ENCODE results near the gene GRK7. TPM values are rescaled to one million over a fixed set of nuclear protein-coding genes. Genes with fewer than 3 reads are reported as not detected.

The GRK7 gene
- total and polyA plus RNA-seq, 2 of the 13 experiments (the other 11 are each of a cell fraction or from before 2014, with no cell fraction given): not detected

DNA sequence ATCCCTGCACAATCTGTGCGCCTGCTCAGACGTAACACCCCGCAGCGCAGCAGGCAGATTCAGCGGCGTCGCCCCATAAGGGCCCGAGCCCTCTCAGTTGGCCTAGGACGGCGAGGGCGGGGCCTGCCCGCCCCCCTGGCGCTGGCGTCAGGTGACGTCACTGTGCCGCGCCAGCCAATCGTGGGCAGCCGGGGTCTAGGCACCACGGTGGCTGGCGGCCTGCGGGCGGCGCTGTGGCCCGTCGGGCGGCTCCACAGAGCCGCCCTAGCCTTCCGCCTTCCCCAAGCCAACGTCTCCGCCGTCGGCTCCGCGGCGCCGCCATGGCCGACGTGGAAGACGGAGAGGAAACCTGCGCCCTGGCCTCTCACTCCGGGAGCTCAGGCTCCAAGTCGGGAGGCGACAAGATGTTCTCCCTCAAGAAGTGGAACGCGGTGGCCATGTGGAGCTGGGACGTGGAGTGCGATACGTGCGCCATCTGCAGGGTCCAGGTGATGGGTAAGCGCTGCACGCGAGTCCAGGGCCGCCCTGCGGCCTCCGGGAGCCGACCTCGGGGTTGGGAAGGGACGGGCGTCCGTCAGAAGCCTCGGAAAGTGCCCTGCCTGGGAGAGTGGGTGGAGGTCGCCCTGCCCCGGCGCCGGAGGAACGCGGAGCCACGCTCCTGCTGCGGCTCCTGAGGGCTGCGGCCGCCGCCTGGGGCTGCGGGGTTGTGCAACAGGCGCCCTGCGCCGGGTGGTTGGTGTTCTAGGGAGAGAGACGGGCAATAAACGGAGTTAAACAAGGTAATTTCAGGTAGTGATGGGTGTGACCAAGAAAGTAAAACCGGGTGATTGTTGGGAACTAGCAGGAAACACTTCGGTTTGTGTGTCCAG is 25.0 kb upstream of the GRK7 start, which contains the start of gene RNF7 (continued):
- TF ChIP-seq ZNF383 (CRISPR knock-in tag; IDR thresholded peaks at IDR 0.05; ENCODE audit: borderline replicate concordance): peak; percentile 17; the same call in 1 of the 2 replicates
- 0 out of 2 replicates have a peak, but pooled peaks have one; percentile 57 for TF ChIP-seq ZFP37 (CRISPR knock-in tag; IDR thresholded peaks at IDR 0.05; ENCODE audit: borderline replicate concordance)
- peak; percentile 73; the same call in 1 of the 2 replicates for TF ChIP-seq MED1 (CRISPR knock-in tag; IDR thresholded peaks at IDR 0.05)
- TF ChIP-seq ZNF616 (CRISPR knock-in tag; IDR thresholded peaks at IDR 0.05; ENCODE audit: low read depth): peak; percentile 89; the same call in 1 of the 2 replicates
- no peak for TF ChIP-seq POLR2AphosphoS2 (IDR thresholded peaks at IDR 0.05; ENCODE audit: low read depth, low read length)
- TF ChIP-seq IRX3 (CRISPR knock-in tag; IDR thresholded peaks at IDR 0.05; ENCODE audit: borderline replicate concordance, low read depth): no peak; the same call in 1 of the 2 replicates
- peak; percentile 64; the same call in 1 of the 2 replicates for TF ChIP-seq MTERF4 (CRISPR knock-in tag; IDR thresholded peaks at IDR 0.05)
- TF ChIP-seq MED13 (CRISPR knock-in tag; IDR thresholded peaks at IDR 0.05): 0 out of 2 replicates have a peak, but pooled peaks have one; percentile 49
- peak; percentile 9; the same call in 1 of the 2 replicates for TF ChIP-seq ZNF768 (CRISPR knock-in tag; IDR thresholded peaks at IDR 0.05)
- TF ChIP-seq SOX13 (IDR thresholded peaks at IDR 0.05): no peak
- TF ChIP-seq SOX13 (CRISPR knock-in tag; conservative IDR thresholded peaks at IDR 0.05 in 1 of 2, IDR thresholded peaks at IDR 0.05 in 1 of 2): peak in 1 of 2 experiments; percentile 49; a peak in 1 of 4 replicates
- TF ChIP-seq ZNF776 (CRISPR knock-in tag; IDR thresholded peaks at IDR 0.05): peak; percentile 76; the same call in 1 of the 2 replicates
- TF ChIP-seq MEF2D (CRISPR knock-in tag; IDR thresholded peaks at IDR 0.05): peak; percentile 45; the same call in 1 of the 2 replicates
- peak; percentile 80 for TF ChIP-seq CREM (IDR thresholded peaks at IDR 0.05)
- peak; percentile 54; the same call in 1 of the 2 replicates for TF ChIP-seq CREM (CRISPR knock-in tag; IDR thresholded peaks at IDR 0.05)
- 0 out of 2 replicates have a peak, but pooled peaks have one; percentile 64 for TF ChIP-seq PCBP1 (IDR thresholded peaks at IDR 0.05; ENCODE audit: borderline replicate concordance, low read depth, low read length)
- TF ChIP-seq TBP (CRISPR knock-in tag; IDR thresholded peaks at IDR 0.05): no peak
- TF ChIP-seq, protein P1, sequence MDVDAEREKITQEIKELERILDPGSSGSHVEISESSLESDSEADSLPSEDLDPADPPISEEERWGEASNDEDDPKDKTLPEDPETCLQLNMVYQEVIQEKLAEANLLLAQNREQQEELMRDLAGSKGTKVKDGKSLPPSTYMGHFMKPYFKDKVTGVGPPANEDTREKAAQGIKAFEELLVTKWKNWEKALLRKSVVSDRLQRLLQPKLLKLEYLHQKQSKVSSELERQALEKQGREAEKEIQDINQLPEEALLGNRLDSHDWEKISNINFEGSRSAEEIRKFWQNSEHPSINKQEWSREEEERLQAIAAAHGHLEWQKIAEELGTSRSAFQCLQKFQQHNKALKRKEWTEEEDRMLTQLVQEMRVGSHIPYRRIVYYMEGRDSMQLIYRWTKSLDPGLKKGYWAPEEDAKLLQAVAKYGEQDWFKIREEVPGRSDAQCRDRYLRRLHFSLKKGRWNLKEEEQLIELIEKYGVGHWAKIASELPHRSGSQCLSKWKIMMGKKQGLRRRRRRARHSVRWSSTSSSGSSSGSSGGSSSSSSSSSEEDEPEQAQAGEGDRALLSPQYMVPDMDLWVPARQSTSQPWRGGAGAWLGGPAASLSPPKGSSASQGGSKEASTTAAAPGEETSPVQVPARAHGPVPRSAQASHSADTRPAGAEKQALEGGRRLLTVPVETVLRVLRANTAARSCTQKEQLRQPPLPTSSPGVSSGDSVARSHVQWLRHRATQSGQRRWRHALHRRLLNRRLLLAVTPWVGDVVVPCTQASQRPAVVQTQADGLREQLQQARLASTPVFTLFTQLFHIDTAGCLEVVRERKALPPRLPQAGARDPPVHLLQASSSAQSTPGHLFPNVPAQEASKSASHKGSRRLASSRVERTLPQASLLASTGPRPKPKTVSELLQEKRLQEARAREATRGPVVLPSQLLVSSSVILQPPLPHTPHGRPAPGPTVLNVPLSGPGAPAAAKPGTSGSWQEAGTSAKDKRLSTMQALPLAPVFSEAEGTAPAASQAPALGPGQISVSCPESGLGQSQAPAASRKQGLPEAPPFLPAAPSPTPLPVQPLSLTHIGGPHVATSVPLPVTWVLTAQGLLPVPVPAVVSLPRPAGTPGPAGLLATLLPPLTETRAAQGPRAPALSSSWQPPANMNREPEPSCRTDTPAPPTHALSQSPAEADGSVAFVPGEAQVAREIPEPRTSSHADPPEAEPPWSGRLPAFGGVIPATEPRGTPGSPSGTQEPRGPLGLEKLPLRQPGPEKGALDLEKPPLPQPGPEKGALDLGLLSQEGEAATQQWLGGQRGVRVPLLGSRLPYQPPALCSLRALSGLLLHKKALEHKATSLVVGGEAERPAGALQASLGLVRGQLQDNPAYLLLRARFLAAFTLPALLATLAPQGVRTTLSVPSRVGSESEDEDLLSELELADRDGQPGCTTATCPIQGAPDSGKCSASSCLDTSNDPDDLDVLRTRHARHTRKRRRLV (CRISPR knock-in tag; IDR thresholded peaks at IDR 0.05): peak; percentile 81
- TF ChIP-seq CCDC6 (CRISPR knock-in tag; IDR thresholded peaks at IDR 0.05): peak; percentile 87; the same call in 1 of the 2 replicates
- peak in 1 of 2 experiments; percentile 78; a peak in 2 of 4 replicates for TF ChIP-seq KLF16 (CRISPR knock-in tag; IDR thresholded peaks at IDR 0.05)
- peak; percentile 90 for TF ChIP-seq ERF (CRISPR knock-in tag; IDR thresholded peaks at IDR 0.05)
- peak; percentile 90 for TF ChIP-seq XRCC5 (optimal IDR thresholded peaks at IDR 0.05; ENCODE audit: low read length)
- no peak for TF ChIP-seq ZEB1 (IDR thresholded peaks at IDR 0.05; ENCODE audit: insufficient replicate concordance, low read depth)
- peak; percentile 40; the same call in 1 of the 2 replicates for TF ChIP-seq CBX5 (CRISPR knock-in tag; IDR thresholded peaks at IDR 0.05; ENCODE audit: borderline replicate concordance)
